IPS-15b (cell line): ENCODE results near the gene SDCCAG8.
A peak's percentile ranks its signal among the peaks of the same experiment; 100 is the strongest.

Experiments
- H3K27me3 ChIP-seq: one replicate; pipeline ENCODE4 v1.6.1; 2013; ENCODE audit warnings: low read length; ENCODE audit not compliant: control insufficient read depth, insufficient read depth
- H3K36me3 ChIP-seq: one replicate; pipeline ENCODE4 v1.6.1; 2013; ENCODE audit warnings: low read length; ENCODE audit not compliant: control insufficient read depth, insufficient read depth
- H3K4me1 ChIP-seq: one replicate; pipeline ENCODE4 v1.6.1; 2013; ENCODE audit warnings: mild to moderate bottlenecking, low read length; ENCODE audit not compliant: control insufficient read depth, insufficient read depth
- H3K4me3 ChIP-seq: one replicate; pipeline ENCODE4 v1.5.1; 2013; ENCODE audit warnings: low read depth, low read length
- H3K9ac ChIP-seq: one replicate; pipeline ENCODE4 v1.6.1; 2013; ENCODE audit warnings: low read depth, mild to moderate bottlenecking, low read length
- H3K9me3 ChIP-seq: one replicate; pipeline ENCODE4 v1.6.1; 2013; ENCODE audit warnings: mild to moderate bottlenecking, low read length; ENCODE audit not compliant: control insufficient read depth, insufficient read depth

Gene SDCCAG8

DNA sequence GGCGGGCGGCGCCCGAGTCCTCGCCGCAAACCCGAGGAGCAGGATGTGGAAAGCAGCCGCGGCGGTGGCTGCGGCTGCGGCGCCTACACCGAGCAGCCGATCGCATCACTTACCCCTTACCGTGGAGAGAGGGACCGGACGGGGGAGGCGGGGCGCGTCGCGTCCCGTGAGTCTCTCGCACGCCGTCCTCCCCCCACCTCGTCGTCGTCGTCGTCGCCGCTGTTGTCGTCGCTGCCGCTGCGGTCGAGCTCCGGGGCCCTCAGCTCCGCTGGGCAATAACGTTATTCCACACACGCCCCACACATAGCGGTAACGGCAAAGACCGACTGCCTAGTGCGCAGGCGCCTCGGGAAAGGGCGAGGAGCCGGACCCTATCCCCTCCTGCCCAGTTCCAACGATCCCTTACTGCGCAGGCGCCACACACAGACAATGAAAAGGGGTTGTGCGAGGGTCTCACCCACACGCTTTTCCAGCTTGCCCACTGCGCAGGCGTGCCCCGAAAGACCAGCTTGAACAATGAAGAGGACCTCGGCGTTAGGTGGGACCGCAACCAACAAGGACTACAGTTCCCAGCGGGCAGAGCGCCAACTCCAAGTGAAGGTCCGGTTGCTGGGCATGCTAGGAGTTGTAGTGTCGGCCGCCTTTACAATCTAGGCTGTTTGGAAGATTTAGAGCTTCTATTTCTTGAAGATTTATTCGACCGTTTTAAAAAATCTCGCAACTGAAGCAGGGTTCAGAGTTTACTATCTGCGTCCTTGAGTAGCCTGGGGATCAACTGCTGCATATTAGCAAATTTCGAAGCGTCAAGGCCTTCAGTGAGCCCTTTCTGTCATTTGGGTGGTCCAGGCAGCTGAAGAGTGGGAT is 682 bp upstream of the SDCCAG8 start, which contains the start of gene CEP170:
TSS of gene CEP170 (minus strand) at position 355 of the 864 bp plus-strand sequence. CDS start 30,001 bp downstream, outside the sequence.
- H3K9me3 ChIP-seq: no peaks in the 10 kb centered on the region
- H3K27me3 ChIP-seq: no peaks in the 10 kb centered on the region
- H3K36me3 ChIP-seq: no peaks in the 10 kb centered on the region
- peak within 1 kb of the TSS; percentile 80 for H3K4me3 ChIP-seq
- peak within 1 kb of the TSS; percentile 80 for H3K9ac ChIP-seq
- peaks cover 20% of the 10 kb centered on the region for H3K4me1 ChIP-seq

DNA sequence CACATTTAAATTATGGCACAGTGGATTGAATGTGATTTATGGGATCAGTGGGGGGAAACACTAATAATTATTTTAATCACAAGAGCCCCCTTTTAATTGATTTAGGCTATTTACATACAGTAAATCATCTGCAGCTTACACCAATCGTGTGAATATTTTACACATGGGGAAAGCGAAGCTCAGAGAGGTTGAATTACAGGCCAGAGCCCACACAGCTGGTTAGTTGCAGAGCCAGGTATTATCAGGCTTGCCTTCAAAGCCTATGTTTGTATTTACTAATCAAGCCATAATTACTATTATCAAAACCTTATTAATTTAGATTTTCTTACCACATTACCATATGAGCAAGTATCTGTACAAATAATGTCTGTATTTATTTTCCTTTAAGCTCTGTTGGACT is 749 bp downstream of the SDCCAG8 start:
- Histone ChIP-seq H3K27me3 (no peaks in the 10 kb centered on the region), H3K4me1 (peaks cover 11% of the 10 kb centered on the region), H3K4me3 (peak overlapping the region; percentile 80), H3K9me3 (no peaks in the 10 kb centered on the region), H3K9ac (no peak overlapping the region), H3K36me3 (no peaks in the 10 kb centered on the region)

DNA sequence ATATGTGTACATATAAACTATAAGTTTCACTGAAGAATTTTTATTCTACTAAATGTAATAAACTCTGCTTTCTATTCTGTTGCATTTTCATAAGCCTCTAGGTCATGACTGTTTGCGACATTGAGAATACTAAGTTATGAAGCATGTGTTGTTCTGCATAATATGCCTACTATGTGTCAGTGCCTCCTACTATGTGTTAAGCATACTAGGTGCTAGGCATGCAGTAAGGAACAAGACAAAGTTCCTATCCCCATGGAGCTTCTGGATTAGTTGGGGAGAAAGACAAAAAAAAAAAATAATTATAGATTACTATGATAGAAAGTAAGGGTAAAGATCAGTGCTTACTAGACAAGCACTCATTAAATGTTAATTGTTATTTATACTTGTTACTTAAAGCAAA is 1.3 kb downstream of the SDCCAG8 start:
- no peaks in the 10 kb centered on the region for H3K27me3 ChIP-seq
- no peaks in the 10 kb centered on the region for H3K36me3 ChIP-seq
- peaks cover 5% of the 10 kb centered on the region for H3K4me1 ChIP-seq
- no peak overlapping the region for H3K4me3 ChIP-seq
- no peaks in the 10 kb centered on the region for H3K9me3 ChIP-seq
- no peak overlapping the region for H3K9ac ChIP-seq

DNA sequence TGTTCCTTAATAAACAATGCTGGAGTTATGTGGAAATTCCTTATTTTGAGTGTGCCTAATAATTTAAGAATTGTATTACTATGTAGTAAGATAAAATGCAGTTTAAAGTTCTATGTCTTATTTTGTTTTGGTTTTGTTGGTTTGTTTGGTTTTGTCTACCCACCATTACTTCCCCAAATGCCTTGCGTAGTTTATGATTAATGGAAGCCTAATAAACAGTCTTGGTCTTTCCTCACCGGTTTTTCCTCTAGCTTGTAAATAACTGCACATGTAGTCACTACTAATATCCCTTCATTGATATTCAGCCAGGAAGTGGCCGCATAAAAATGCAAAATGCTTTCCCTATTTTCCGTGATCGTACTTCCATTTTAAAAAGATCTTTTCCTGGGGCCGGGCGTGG is 2.9 kb downstream of the SDCCAG8 start:
- no peaks in the 10 kb centered on the region for H3K9me3 ChIP-seq
- H3K9ac ChIP-seq: no peak overlapping the region
- H3K27me3 ChIP-seq: no peaks in the 10 kb centered on the region
- H3K36me3 ChIP-seq: no peaks in the 10 kb centered on the region
- H3K4me1 ChIP-seq: no peaks in the 10 kb centered on the region
- no peak overlapping the region for H3K4me3 ChIP-seq

DNA sequence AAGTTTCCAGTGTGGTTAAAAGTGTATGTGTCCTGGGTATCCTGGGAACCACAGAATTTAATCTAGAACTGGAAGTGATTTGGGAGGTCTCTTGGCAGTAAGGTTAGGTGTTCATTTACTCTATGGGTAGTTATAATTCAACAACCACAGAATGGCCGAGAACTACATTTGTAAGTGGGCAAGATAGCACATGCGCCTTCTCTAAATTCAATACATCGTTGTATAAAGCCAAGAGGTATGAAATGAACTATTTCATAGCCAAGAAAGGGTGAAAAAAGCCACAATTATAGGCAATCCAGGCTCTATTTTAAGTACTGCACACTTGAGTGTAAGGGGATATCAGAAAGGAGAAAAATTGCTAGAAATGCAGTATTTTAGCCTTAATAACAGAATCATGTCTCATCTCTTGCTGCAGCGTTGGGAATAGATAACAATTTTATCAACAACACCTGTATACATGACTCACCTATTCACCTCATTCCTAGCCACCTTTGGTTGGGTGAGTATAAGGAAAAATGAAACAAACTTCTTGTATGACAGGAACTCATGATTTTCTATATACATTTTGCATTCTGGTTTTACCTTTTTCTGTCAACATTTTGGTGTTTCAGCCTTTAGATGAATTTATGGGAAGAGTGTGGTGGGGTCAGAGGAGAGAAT is 4.5 kb downstream of the SDCCAG8 start:
- no peak overlapping the region for H3K9ac ChIP-seq
- no peaks in the 10 kb centered on the region for H3K36me3 ChIP-seq
- H3K4me1 ChIP-seq: no peaks in the 10 kb centered on the region
- no peaks in the 10 kb centered on the region for H3K27me3 ChIP-seq
- H3K4me3 ChIP-seq: no peak overlapping the region
- no peaks in the 10 kb centered on the region for H3K9me3 ChIP-seq

DNA sequence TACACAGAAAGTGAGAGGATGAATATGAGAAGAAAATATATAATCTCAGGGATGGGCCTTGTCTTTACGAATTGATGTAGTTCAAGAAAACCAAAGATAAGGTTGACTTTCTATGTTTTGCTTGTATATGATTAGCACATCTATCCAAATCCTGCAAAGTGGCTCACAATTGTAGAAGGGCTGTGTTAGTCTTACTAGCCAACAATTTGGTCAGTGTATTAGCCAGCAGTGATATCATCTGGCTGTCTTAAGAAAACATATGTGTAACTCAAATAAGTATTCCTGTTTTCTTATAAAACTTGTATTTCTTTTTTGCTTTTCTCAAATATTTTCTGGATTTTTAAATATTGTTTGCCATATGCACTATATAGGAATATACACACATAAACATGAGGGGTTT is 5.5 kb downstream of the SDCCAG8 start:
- Histone ChIP-seq H3K9me3 (no peaks in the 10 kb centered on the region), H3K27me3 (no peaks in the 10 kb centered on the region), H3K9ac (no peak overlapping the region), H3K4me1 (no peaks in the 10 kb centered on the region), H3K36me3 (no peaks in the 10 kb centered on the region), H3K4me3 (no peak overlapping the region)

DNA sequence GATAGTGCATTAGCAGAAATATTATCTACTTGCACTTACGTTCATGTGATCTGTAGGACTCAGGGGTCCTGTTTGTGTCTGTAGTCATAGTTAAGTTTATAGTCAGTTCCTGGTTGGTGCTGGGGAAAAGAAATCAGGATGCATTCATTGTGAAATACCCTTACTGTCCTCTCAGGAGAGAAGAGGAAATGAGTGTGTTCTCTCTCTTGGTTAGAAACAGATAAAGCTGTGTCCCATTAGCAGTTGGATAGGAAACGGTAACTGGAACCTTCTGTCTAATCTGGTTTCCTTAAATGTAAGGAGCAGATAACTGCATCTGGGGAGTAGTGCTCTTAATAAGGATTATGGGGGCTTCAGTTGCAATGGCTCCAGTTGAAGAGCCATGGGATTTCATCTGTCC is 8.9 kb downstream of the SDCCAG8 start:
- Histone ChIP-seq H3K4me1 (no peaks in the 10 kb centered on the region), H3K9me3 (no peaks in the 10 kb centered on the region), H3K4me3 (no peak overlapping the region), H3K9ac (no peak overlapping the region), H3K27me3 (no peaks in the 10 kb centered on the region), H3K36me3 (no peaks in the 10 kb centered on the region)

DNA sequence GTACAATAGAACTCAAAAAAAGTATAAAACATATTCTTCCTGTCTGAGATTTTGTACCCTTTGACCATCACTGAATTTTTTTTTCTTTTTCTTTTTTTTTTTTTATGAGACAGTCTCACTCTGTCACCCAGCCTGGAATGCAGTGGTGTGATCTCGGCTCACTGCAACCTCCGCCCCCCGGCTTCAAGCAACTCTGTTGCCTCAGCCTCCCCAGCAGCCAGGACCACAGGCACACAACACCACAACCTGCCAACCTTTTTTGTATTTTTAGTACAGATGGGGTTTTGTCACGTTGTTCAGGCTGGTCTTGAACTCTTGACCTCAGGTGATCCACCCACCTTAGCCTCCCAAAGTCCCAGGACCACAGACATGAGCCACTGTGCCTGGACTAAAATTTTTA is 10.4 kb downstream of the SDCCAG8 start:
- H3K4me1 ChIP-seq: no peaks in the 10 kb centered on the region
- no peaks in the 10 kb centered on the region for H3K36me3 ChIP-seq
- H3K9ac ChIP-seq: no peak overlapping the region
- no peaks in the 10 kb centered on the region for H3K9me3 ChIP-seq
- no peaks in the 10 kb centered on the region for H3K27me3 ChIP-seq
- no peak overlapping the region for H3K4me3 ChIP-seq

DNA sequence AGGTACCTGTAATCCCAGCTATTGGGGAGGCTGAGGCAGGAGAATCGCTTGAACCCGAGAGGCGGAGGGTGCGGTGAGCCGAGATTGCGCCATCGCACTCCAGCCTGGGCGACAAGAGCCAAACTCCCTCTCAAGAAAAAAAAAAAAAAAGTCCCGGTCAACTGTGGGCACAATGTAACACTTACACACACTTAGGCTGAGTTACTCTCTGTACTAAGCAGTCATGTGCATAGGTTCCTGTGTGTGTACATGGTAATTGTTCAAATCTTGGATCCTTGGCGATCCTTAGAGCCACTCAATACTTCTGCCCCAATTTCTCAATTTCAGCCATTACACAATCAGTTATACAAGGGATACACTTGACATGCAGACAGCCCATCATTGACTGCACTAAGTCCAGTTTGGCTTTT is 11.6 kb downstream of the SDCCAG8 start:
- Histone ChIP-seq H3K4me3 (no peak overlapping the region), H3K36me3 (no peaks in the 10 kb centered on the region), H3K9me3 (no peaks in the 10 kb centered on the region), H3K9ac (no peak overlapping the region), H3K4me1 (no peaks in the 10 kb centered on the region), H3K27me3 (no peaks in the 10 kb centered on the region)

DNA sequence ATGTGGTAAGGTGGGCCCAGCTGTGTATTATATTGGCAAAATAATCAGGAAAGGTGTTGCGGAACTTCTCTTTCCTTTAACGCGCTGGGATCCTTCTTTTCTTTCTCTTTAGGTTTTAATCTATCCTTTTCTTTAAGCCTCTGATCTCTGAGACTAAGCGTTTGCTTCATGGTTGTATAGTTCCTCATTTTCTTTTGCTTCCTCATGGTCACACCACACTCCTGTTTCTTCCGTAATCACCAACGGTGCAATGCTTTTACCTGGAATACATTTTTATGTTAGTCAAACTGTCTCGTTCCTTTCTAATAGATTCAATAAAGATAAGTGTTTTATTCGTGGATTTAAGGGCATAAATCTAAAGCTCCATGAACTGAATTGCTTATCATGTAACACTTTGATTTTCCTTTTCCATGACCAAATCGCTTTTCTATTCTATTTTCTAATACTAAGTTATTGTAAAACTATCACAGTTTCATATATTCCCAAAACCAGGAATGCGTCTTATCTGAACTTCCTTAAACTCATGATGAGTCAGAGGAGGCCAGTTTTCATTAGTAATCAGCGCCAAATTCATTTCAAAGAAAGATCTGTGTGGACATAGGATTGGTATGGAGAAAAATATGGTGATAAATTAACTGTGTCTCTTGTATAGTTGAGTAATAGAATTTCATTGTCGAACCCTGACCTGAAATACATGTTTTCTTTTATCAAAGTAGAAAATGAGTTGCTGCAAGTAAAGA is 12.2 kb downstream of the SDCCAG8 start:
- H3K36me3 ChIP-seq: no peaks in the 10 kb centered on the region
- no peaks in the 10 kb centered on the region for H3K27me3 ChIP-seq
- H3K4me1 ChIP-seq: no peaks in the 10 kb centered on the region
- H3K9me3 ChIP-seq: no peaks in the 10 kb centered on the region
- H3K9ac ChIP-seq: no peak overlapping the region
- no peak overlapping the region for H3K4me3 ChIP-seq

DNA sequence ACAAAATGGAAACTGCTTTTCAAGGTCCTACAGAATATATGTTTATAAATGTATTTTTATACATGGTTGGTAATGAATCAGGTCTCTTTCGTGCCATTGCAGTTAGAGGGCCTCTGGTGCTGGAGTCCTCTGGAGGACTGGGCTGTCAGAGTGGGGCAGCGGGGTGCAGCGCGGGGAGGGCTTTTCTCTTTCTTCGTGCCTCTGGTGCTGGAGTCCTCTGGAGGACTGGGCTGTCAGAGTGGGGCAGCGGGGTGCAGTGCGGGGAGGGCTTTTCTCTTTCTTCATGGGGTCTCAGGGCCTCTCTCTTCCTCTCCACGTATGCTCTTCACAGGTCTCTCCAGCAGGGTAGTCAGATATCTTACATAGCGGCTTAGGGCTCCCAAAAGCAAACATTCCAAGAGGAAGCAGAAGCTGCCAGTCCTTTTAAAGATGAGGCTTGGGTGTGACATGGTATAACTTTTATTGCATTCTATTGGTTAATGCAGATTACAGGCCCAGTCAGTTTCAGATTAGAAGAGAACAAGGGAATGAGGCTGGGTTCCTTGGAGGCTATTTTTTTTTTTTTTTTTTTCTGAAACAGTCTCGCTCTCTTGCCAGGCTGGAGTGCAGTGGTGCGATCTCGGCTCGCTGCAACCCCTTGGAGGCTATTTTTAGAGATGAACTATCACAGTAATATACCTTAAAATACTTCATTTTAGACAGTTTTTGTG is 13.1 kb downstream of the SDCCAG8 start:
- Histone ChIP-seq H3K4me3 (no peak overlapping the region), H3K4me1 (no peaks in the 10 kb centered on the region), H3K9ac (no peak overlapping the region), H3K36me3 (no peaks in the 10 kb centered on the region), H3K9me3 (no peaks in the 10 kb centered on the region), H3K27me3 (no peaks in the 10 kb centered on the region)
